NCI-H345 treated with DMSO at 0.1 percent for 48 hours (cell line): ENCODE results near the gene LAMA1.
A peak's percentile ranks its signal among the peaks of the same experiment; 100 is the strongest.

Experiments used
- DNase-seq: peaks from one replicate; lab custom pipeline; 2025; ENCODE audit not compliant: unreplicated experiment; lab: John Stamatoyannopoulos, UW

LAMA1 gene

DNA sequence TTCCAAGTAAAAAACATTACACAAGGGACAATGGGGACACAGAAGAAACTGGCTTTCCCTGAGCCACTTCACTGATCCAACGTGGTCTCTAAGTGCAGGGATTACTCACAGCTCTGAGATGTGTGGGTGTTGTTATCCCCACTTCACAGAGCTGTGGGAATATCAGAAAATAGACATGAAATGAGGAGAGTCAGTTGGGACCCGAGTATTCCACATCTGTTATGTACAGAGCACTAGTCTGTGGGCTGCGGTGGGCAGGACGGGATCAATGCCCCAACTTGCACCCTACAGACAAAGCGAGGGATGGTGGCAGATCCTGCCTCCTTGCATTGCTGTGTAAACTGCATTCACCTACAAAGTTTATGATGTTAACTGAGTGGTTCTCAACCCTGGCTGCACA, 11.7 kb downstream of the LAMA1 start:
- no peak for DNase-seq

DNA sequence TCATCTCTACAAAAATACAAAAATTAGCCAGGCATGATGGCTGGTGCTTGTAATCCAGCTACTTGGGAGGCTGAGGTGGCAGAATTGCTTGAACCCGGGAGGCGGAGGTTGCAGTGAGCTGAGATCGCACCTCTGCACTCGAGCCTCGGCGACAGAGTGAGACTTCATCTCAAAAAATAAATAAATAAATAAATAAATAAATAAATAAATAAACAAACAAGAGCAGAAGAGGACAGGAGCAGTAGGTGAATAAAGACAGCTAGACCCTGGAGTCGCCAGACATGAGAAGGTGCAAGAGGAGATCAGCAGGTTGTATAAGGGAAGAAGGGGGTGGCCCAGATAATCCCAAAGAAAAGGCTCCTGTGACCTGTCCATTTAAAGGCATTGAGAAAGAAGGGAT, 12.3 kb downstream of the LAMA1 start:
- no peak for DNase-seq

DNA sequence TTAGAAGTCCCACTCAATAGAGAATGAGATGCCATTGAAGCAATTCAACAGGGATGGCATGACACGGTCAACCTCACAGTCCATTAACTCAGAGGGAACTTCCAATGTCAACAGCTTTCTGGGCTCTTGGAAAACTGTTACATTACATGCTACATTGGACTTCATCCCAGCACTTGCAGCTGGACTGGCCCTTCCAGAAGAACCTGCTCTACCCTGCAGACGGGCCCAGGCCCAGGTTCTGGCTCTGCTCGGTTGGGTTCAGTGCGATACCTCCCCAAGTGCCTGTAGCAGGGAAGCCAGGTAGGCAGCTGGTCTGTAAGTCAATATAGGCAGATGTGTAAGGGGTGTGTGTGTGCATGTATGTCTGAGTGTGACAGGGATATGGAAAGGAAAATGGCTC, 12.9 kb downstream of the LAMA1 start:
- no peak for DNase-seq

DNA sequence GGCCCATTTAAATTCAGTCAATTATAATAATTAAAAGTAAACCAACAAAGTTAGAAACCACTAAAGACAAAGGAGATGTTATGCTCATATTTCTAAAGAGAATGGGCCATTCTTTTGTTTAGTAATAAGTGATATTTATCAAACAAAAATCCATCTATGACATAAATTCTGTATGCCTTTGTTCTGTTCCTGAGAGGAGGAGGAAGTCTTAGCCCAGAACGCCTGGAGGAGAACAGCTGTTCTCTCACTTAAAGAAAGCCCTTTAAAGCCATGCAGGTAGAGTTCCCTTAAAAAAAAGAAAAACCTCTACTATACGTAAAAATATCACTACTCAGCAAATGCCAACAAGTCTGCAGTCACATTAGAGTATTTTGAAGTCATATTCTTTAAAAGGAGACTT, 15.5 kb downstream of the LAMA1 start:
- no peak for DNase-seq

DNA sequence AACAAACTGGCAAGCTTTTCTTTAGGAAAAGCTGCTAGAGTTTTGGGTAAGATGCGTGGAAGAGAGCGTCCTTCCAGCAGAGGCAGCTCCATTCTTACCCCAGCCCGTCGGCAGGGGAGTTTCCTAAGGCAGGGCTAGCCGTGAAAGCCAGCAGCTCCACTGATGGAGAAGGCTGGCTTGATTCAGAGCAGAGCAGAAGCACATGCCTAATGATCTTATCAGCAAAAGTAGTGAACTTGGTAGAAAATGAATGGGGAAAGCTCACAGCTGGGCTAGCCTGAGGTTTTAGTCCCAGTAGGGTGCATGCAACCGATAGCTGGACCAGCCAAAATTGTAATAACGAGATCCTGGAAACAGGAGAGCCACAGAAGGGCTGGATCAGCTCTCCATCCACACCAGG, 20.8 kb downstream of the LAMA1 start:
- DNase-seq = no peak

DNA sequence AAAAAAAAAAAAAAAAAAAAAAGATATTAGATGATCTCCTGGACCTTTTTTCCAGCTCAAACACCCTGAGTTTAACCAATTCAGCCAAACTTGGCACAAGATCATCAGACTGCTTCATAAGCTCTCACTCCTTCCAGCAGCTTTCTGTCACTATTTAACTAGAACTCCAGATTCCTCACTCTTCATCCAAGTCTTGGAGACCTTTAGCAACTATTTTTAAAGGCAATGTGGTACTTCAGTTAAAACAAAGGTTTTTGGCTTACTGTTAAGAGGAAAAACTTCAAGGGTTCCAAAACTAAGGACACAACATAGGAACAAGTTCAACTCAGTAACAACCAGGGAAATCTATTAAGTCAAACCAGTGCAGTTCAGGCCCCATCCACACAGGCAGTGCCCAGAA, 23.2 kb downstream of the LAMA1 start:
- no peak for DNase-seq

DNA sequence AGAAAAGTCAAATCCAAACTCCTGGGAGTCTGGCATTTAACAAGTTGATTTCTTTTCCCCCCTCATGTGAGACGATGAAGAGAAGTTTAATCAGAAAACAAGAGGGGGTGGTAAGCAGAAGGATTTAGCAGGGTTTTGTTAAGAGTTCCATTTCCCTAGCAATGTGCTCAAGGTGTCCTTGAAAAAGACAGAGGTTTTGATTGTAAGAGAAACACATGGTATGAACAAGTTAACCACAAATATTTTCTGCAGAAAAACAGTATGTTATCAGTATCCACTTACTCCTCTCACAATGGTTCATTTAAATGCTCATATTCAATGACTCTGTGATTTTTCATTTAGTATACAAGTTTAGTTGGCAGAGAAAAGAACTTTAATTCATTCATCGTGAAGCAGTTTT, 26.8 kb downstream of the LAMA1 start:
- no peak for DNase-seq

DNA sequence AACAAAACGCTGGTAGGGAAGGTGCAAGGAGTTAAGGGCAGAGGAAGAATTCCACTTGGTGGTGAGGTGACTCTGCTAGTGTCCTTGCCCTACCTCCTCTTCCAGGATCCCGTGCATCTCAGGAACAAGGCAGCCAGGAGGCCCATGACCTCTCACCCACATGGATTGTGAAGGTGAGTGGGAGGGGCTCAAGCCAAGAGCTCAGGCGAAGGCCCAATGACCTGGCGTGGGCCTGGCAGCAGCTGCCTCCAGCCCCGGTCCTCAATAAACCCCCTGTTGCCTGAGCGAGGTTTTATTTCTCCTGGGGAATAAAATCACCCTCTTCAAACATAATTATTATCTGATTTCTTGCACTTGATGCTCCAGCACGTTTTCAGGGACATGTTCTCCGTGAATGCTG, 28.2 kb downstream of the LAMA1 start:
- no peak for DNase-seq

DNA sequence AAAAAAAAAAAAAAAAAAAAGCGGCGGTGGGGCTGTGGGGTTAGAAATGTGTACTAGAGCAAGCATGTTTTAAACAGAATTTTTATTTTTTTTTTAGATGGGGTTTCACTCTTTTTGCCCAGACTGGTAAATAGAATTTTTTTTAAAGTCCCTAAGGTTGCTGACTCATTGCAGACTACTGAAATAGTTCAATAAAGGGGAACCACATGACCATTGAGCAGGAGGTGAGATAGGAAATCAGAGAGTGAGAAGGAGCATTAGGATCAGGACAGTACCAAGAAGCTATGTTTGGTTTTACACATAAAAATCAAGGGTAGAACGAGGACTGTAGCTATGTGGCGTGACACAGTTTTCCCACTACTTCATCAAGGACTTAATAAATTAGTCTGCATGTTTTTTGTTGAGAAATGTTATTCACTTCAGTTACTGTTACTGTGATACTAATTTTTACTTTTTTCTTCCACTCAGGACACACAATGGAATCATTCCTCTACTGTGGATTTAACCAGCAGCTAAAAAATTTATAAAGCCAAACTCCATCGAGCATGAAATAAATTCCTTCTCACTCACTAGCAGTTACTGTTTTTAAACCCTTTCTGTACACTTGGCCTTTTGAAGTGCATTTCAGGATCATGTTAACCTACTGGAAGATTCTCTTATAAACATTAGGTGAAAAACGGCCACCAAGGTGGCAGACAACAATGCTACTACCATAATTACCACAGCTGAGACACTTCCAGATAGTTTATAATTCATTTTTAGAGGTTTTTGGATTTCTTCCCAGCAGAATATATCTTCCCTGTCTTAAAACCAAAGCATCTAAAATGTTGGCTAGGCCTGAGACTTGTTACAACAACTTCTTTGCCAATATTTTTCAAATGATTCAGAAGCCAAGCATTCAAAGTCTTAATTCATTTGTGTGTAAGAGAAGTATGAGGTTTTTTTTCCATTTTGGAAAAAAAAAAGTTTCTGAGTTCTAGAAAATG, 33.2 kb downstream of the LAMA1 start:
- DNase-seq = no peak

DNA sequence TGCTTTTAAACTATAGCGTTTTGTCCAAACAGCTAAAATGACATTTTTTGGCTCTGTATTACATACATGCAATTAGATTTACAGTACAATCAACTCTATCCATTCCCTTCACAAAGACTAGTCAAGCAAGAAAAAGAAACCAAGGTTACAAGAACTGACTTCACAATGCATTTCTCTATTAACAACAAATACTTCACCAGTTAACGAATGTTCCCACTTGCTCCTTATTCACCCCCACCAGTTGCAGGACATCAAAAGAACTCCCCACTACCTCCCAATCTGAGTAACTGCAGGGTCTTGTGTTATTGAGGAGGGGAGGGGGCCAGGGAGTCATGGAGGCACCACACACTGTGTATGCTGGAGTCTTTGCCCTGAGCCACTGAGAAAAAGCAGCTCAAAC, 34.9 kb downstream of the LAMA1 start:
- DNase-seq = no peak

DNA sequence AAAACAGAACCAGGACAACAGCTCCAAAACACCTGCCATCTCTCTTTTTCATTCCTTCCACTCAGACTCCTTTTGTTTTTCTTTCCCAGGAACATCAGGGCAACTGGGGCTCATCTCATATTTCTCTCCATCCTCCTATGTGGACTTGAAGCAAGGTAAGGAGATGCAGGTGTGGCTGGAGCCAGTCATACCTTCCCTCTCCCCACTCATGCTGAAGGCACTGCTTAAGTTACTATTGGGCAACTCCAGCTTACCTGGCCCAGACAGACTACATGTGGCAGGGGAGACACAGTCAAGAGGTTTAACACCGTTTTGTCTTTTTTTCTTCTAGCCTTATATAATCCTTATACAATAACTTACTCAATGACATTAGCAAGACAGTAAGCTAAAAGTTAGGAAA, 38.4 kb downstream of the LAMA1 start:
- DNase-seq = no peak

DNA sequence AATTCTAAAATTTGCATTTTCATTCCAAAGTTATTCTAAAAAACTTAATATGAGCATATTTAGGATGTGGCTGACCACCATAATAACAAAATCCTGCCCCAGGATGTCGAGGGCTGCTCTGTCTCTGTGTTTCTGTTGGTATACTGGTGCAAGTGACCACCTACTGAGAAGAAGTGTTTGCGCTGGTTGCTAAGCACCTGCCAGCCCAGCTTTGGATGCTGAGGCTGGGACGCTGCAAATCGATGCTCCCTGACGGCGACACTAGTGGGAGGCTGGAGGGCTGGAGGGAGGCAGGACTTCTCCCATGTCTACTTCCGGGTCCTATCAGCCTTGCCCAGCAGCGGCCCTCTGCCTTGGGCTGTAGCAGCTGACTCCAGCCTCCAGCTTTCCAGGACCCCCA, 45.0 kb downstream of the LAMA1 start:
- peak; percentile 75 for DNase-seq

DNA sequence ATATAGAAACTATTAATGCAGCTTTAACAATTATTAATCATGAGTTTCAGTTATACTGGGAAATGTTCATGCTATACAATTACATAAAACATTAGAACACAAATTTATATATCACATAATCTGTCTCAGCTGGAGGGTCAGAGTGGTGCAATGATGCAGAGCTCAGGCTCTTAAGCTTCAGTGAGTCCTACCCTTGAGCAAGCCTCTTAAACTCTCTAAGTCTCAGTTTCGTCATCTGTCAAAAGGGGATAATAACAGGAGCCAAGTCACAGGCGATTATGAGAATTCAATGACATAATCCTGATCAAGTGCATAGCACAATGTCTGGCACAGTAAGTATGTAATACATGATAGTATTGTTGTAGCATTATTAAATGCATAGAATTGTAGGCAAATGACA, 46.0 kb downstream of the LAMA1 start:
- no peak for DNase-seq

DNA sequence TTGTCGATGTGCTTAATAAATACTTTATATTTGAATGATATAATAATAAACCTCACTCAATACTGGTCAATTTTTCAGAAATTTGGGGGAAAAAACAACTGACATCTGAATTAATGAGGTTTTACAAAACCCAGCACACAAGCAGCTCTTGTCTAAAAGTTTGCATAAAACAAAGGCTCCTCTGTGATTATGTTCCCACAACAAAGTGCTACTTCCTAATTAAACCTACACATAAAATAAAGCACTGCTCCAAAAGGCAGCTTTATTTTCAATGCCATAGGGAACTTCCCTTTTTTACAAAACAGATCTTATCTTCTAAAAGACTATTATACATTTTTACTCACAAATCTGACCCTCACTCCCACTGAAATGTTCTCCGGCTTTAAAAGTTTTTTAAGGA, 47.1 kb downstream of the LAMA1 start:
- DNase-seq = no peak

DNA sequence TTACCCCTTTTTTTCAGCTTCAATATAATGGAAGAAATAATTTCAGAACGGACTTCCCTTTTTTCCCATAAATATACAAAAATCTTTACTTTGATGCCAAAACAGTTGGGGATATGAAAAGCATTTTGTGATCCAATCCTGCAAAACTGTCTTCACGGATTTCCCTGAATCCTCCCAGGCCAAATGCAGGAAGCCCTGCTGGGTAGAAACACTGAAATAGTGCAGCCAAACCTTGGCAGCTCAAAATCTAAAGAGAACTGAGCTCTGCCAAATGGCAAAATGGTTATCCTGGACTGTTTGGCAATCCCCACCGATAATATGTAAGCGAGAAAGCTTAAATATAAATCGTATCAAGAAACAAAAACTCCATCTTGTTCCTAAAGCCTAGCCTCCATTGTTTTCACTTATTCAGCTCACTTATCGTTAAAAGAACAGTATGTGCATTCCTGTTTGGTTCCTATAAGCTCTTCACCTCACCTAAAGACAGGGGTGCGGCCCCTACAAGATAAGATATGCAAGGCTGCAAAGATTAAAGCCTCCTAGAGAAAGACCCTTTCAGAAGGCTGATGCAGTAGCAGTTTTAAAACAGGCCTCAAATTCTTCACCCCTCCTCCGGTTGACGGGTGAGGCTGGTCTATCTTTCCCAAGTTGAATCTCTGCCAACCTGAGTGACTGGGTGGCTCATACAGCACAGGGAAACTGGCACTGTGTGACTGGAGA, 48.6 kb downstream of the LAMA1 start:
- DNase-seq = no peak

DNA sequence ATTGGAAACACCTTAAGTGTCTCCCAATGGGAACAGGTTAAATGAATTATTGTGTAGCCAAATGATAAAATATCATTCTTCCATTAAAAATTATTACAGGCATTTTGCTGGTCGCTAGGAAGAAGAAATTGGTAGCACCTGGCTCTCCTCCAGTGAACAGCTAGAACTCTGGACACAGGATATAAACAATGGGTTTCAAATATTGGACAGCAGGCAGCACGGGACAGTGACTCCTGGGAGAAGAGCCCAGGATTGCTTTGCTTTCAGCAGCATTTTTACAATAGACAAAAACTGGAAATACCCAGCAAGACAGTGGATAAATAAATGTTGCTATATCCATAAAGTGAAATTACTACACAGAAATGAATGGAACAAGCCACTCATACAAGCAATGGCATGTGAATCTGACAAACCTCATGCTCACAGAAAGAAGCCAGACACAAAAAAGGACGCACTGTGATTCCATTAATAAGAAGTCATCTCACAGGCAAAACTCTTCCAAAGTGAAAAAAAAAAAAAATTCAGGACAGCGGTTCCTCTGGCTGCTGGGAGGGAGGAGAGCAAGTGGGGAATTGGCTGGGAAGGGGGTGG, 50.5 kb downstream of the LAMA1 start:
- no peak for DNase-seq

DNA sequence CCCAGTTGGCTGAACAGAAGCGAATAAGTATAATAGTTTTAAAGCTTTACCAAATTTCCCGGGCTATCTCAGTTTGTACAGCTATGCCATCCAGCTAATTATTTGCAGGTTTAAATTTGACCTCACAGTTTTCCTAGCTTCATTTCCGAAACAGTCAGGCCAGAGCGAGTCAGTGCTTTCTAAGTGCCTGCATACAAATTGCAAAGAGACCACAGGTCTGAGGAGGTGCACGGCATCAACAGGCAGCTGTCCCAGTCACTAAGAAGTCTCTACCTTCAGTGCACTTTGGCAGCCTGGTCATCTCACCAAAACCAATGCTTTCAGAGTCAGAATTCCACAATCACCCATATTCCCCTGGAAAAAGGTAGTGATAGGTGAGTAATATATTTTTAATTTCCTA, 51.9 kb downstream of the LAMA1 start:
- DNase-seq = no peak

DNA sequence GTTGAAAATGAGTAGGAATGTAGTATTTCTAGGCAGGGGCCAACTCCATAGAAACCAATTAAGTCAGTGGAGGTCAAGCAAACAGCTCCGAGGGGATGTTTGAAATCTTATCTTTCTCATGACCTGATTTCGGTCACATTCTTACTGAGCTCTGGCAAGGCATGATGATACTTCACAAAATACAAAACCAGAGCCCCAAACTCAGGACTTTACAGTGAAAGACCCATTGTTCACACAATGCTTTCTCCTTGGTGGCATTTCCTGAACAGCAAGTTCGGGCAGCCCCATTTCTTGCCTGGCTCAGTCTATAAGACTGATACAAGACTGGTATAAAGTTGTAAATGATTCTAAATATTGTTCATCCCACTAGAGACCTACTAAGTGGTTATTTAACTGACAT, 53.3 kb downstream of the LAMA1 start:
- no peak for DNase-seq

DNA sequence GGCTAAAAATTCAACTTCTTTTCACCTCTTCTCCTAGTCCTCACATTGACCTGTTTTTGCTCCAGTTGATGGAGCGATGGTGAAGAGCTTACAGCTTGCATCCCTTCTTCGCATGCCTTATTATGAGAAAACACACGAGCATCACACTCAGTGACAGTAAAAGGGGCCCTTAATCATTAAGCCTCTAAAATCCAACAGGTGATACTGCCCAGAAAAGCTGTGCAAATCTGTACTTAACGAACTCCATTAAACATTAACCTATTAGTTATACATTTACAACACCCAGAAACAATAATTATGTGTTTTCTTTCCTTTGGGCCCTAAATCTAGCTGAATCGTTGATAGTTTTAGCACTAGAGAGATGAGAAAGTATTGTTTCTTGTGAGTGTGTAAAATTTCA, 54.8 kb downstream of the LAMA1 start:
- no peak for DNase-seq

DNA sequence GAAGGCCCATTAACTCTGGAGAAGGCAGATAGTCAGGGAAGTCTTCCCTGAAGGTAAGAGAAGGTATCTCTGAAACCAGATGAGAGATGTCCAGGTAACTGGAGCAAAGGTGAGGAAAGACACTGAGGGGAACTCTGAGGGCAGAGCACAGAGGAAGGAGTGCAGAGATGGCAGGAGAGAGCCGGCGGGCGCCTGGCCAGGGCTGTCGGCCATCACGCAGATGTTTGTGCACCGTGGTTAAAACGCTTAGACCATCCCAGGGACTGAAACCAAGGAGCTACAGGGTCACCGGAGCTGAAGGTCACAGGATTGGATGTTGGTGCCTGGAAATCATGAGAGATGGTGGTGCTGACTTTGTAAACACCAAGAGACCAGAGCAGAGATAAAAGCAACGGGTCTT, 55.4 kb downstream of the LAMA1 start:
- DNase-seq = no peak

DNA sequence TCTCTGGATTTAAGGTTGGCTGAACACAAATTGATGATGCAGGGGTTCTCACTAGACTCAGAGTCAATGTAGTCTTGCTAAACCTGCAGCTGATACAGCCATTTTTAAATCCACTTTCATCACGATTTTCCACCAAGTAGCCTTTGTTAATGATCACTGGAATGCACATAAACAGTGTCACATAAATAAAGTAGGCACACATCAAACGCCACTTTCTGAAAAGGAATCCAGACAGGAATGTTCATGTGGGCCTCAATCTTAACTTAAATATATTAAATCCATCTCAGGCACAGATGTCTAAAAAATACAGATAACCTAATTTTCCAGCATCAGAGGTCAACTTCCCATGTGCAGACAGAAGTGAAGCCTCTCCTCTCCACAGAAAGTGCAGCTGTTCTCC, 58.3 kb downstream of the LAMA1 start:
- DNase-seq = no peak

DNA sequence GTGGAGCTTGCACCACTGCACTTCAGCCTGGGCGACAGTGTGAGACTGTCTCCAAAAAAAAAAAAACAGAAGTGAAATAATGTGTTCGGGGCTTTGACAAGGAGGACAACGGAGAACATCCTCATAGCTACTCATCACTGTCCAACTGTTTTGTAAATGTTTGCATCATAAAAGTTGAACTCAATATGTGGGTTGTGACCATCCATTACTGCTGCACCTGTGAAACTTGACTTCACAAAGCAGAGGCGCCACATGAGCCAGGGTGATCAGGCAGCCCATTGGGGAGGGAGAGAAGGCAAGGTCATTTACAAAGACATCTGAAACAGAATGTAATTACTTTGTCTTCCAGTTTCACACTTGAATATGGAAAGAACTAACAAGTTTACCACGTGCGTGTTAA, 61.6 kb downstream of the LAMA1 start:
- DNase-seq = no peak
